ENCODE data around the gene BDH1. TPM values are rescaled to one million over a fixed set of nuclear protein-coding genes. Genes with fewer than 3 reads are reported as not detected.

The BDH1 gene
- total RNA-seq, 1 donor from 2014 or later, result 4.7 TPM

GRCh38 chr3:197513953-197514785 lies 41.6 kb downstream of the BDH1 start:
- no peak for DNase-seq (ENCODE audit: low spot score)
- H3K36me3 Mint-ChIP-seq (ENCODE audit: low read depth, unreplicated experiment), result peaks cover 17% of the 10 kb centered on the region
- H3K27ac Mint-ChIP-seq (ENCODE audit: unreplicated experiment), result no peak overlapping the region
- no peak for TF ChIP-seq CTCF (IDR thresholded peaks at IDR 0.05; ENCODE audit: unreplicated experiment)
- H3K27me3 Mint-ChIP-seq (ENCODE audit: unreplicated experiment), result peaks cover 6% of the 10 kb centered on the region
- no peak overlapping the region for H3K4me3 Mint-ChIP-seq (ENCODE audit: unreplicated experiment)
- no peaks in the 10 kb centered on the region for H3K9me3 Mint-ChIP-seq (ENCODE audit: unreplicated experiment)
- peaks cover 5% of the 10 kb centered on the region for H3K4me1 Mint-ChIP-seq (ENCODE audit: unreplicated experiment)

GRCh38 chr3:197512691-197513571 lies 42.8 kb downstream of the BDH1 start:
- H3K9me3 Mint-ChIP-seq (ENCODE audit: unreplicated experiment), result no peaks in the 10 kb centered on the region
- no peak overlapping the region for H3K4me3 Mint-ChIP-seq (ENCODE audit: unreplicated experiment)
- peaks cover 13% of the 10 kb centered on the region for H3K36me3 Mint-ChIP-seq (ENCODE audit: low read depth, unreplicated experiment)
- no peak overlapping the region for H3K27ac Mint-ChIP-seq (ENCODE audit: unreplicated experiment)
- no peak for TF ChIP-seq CTCF (IDR thresholded peaks at IDR 0.05; ENCODE audit: unreplicated experiment)
- DNase-seq (ENCODE audit: low spot score), result no peak
- H3K27me3 Mint-ChIP-seq (ENCODE audit: unreplicated experiment), result peaks cover 6% of the 10 kb centered on the region
- H3K4me1 Mint-ChIP-seq (ENCODE audit: unreplicated experiment), result peaks cover 5% of the 10 kb centered on the region

GRCh38 chr3:197511853-197512635 lies 43.7 kb downstream of the BDH1 start:
- H3K27ac Mint-ChIP-seq (ENCODE audit: unreplicated experiment), result no peak overlapping the region
- H3K36me3 Mint-ChIP-seq (ENCODE audit: low read depth, unreplicated experiment), result peaks cover 13% of the 10 kb centered on the region
- no peak for DNase-seq (ENCODE audit: low spot score)
- H3K4me3 Mint-ChIP-seq (ENCODE audit: unreplicated experiment), result no peak overlapping the region
- no peaks in the 10 kb centered on the region for H3K9me3 Mint-ChIP-seq (ENCODE audit: unreplicated experiment)
- TF ChIP-seq CTCF (IDR thresholded peaks at IDR 0.05; ENCODE audit: unreplicated experiment), result no peak
- H3K4me1 Mint-ChIP-seq (ENCODE audit: unreplicated experiment), result peaks cover 5% of the 10 kb centered on the region
- peaks cover 6% of the 10 kb centered on the region for H3K27me3 Mint-ChIP-seq (ENCODE audit: unreplicated experiment)

GRCh38 chr3:197511130-197511529 lies 44.6 kb downstream of the BDH1 start:
- Mint-ChIP-seq H3K4me1 (ENCODE audit: unreplicated experiment) (no peaks in the 10 kb centered on the region), H3K4me3 (ENCODE audit: unreplicated experiment) (no peak overlapping the region), H3K27ac (ENCODE audit: unreplicated experiment) (no peak overlapping the region), H3K9me3 (ENCODE audit: unreplicated experiment) (no peaks in the 10 kb centered on the region), H3K27me3 (ENCODE audit: unreplicated experiment) (peaks cover 4% of the 10 kb centered on the region), H3K36me3 (ENCODE audit: low read depth, unreplicated experiment) (peaks cover 7% of the 10 kb centered on the region)
- TF ChIP-seq CTCF (IDR thresholded peaks at IDR 0.05; ENCODE audit: unreplicated experiment), result no peak
- DNase-seq (ENCODE audit: low spot score), result no peak
